NK-92 treated with Interleukin-12 subunit alpha and Interleukin-12 subunit beta, amount 100 ng/mL, for 24 hours (cell line): ENCODE data around the gene EEF1E1.
A peak's percentile ranks its signal among the peaks of the same experiment; 100 is the strongest.

Experiments used
- DNase-seq: peaks from one replicate; lab custom pipeline; 2025; lab: John Stamatoyannopoulos, UW

Gene EEF1E1

DNA sequence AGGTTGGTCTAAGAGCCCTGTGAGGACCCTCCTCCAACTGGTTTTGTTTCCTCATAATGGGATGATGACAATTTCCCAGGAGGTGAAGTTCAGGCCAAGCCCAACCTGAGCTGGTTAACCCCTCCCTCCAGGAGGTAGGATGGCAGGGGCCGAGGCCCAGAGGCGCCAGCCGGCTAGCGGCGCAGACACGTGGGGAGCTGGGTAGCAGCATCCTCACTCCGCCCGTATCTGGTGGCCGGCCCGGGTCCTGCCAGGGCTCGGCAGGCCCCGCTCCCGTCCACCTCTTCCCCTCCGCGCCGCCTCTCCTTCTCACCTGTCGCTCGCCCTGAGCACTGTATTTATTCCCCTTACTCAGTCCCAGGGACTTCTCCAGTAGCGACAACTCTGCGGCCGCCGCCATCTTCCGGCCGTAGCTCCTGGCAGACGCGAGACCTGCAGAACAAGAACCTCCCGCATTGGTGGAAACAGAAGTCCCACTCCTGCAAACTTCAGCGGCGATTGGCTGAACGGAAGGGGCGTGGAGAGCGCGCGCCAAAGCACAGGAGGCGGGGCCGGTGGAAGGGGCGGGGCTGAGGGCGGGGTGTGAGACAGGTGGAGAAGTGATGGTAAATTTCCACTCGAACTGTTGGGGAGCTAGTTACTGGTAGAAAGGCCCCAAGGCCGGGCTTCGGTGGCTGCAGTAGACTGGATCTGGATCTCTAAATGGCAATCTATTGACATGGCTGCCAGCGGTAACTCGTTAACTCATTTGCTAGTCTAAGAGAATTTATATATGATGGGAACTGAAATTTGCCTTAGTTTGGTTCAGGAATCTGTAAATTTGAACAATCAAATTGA lies at the start of gene EEF1E1:
TSS of gene EEF1E1 (minus strand) at position 427 of the 837 bp plus-strand sequence. CDS start at position 400, 27 bp downstream.
- DNase-seq = peak; percentile 91

DNA sequence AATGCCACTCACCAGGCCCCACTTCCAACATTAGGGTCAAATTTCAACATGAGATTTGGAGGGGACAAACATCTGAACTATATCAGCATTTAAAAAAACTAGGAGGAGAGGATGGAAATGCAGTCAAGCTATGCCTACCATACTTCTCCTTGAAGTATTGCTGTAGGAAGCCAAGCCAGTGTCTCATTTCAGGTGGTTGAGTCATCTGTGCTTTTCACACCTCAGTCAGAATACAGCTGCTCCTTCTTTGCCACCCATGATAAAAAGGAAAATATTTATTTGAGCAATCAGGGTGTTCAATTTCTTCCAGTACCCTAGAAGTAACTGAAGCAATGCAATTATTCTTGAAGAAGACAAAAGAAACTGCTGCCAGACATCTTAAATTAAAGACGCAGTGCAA lies 47.0 kb upstream of the EEF1E1 start:
- no peak for DNase-seq

DNA sequence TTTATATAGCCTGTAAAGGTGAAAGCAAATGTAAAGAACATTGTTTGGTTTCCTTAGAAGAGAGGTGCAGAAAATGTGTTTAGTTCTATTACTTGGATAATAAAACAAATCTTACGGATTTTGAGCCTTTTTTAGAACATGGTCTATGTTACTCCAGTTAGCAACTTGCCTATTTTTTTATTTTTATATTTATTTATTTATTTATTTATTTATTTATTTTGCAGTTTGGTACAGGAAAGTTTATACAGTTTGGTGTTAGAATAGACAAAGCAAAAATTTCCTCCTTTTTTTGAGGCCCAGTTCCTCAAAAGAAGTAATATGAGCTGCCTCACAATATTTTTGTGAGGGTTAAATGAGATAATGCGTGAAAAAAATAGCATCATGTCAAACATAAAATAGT lies 41.6 kb upstream of the EEF1E1 start:
- no peak for DNase-seq

DNA sequence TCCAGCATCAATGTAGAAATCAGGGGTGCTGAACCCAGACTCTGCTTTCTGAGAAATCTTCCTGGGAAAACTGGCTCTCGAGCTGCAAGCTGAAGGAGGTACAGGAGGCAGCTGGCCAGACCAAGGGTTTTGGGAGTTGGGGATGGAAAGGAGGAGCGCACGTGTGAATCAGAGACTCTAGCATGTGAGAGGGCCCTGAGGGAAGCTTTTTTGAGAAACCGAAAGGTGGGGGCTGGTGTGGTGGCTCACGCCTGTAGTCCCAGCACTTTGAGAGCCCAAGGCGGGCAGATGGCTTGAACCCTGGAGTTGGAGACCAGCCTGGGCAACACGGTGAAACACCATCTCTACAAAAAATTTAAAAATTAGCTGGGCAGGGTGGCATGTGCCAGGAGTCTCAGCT lies 37.1 kb upstream of the EEF1E1 start:
- DNase-seq = no peak

DNA sequence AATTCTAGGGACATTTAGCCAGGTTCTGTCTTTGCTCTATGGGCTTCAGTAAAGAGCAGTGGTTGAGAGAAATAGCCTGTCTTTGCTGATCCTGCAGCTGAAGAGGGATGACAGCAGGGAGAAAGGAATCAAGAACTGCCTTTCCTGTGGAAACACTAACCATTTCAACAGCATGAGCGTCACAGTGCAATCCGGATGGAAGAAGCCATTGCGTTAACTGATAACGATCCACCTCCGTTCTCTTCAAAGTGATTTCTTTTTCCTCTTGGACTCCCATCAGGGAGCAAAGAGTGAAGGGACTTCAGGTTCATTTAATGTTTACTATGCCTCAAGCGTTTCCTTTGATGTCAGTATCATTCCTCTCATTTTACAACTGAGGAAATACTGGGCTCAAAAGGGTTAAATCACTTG lies 35.2 kb upstream of the EEF1E1 start:
- no peak for DNase-seq

DNA sequence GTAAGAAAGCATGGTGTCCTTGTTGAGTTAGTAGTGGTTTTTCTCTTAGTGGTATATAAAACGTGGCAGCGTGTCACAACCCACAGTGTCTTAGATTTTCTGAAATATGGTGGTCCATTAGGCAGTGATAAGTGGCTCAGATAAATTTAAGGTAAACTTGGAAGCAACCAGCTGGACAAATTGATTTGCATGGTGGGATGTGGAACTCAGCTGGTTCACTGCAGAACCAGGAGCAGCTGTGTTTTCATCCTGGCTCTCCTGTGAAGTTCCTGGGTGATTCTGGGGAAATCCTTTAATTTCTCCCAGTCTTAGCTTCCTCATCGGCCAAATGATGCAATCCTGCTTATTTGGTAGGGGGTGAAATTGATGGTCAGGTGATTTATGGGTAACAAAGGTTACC lies 32.9 kb upstream of the EEF1E1 start:
- no peak for DNase-seq

DNA sequence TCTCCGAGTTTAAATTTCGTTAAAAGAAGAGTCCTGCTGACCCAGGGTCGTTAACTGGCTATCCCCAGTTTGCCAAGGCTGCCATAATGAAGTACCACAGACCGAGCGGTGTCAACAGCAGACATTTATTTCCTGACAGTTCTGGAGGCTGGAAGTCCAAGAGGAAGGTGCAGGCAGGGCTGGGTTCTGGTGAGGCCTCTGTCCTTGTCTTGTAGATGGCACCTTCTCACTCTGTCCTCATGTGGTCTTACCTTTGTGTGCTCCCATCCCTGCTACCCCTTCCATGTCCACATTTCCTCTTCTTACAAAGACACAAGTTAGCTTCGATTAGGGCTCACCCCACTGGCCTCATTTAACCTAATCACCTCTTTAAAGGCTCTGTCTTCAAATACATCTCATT lies 29.8 kb upstream of the EEF1E1 start:
- DNase-seq = no peak

- no peak for DNase-seq
Measured at GRCh38 chr6:8131265-8131897, 29.0 kb upstream of the EEF1E1 start.

DNA sequence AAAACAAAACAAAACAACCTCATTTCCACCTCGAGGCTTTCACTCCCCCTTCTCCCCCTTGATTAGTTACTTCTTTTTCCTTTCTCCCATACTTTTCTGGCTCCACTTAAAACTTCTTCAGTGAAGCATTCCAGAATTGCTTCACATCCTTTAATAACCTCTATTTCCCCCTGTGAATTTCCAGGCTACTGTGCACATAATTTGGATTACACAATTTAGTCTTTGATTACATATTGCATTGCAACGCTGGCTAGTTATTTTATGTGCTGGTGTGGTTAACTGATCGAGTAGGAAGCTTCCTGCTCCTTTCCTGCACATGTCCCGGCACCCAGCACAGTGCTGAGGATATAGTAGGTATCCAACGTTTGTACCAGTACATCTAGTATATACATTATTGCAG lies 28.1 kb upstream of the EEF1E1 start:
- no peak for DNase-seq

DNA sequence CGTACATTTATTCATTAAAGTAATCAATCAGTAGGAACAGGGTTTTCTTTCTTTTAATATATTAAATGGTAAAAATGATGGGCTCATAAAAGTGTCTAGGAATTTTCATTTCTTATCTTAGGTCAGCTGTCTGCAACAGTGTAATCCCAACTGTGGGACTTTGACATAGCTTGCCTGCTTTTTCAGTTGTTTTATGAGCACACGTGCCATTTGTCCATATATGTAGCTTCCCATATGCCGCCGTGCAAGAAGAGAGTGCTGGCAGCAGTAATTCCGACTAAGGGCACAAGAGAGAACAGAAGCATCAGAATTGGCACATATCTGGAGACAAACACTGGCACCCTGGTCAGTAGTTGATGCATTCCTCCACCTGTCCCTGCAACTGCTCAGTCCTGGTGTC lies 20.9 kb upstream of the EEF1E1 start:
- DNase-seq = no peak

DNA sequence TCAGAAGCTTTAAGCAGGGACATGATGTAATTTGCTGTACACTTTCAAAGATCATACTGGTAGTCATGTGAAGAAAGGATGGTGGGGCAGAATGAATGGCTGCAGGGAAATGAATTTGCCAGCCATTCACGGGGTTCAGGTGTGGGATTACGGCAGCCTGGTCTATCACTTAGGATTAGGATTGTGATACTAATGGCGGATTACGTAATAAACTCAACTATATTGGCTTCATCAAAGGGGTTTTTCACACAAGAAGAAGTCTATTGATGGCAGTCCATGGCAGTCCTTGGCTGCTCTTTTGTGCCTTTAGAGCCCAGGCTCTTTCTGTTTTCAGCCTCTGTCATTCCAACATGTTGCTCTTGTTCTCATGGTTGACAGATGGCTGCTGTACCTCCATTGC lies 12.6 kb upstream of the EEF1E1 start:
- DNase-seq = no peak

- DNase-seq = no peak
Measured at GRCh38 chr6:8113131-8113654, 10.8 kb upstream of the EEF1E1 start.

DNA sequence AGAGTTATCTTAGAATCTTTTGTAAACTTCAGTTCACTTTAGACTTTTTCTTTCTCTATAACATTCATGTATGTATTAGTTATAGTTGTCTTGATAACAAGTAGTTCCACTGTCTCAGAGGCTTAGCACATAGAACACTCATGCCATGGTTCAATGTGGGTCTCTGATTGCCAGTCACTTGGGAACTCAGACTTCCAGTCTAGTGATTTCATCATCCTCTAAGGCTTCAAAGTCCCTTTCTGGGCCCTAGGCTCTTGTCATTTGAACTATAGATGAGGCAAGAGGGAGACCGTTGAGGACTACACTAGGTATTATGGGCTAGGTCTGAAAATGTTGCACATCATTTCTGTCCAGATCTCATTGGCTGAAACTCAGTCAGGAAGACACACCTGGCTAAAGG lies 8.4 kb upstream of the EEF1E1 start:
- no peak for DNase-seq

DNA sequence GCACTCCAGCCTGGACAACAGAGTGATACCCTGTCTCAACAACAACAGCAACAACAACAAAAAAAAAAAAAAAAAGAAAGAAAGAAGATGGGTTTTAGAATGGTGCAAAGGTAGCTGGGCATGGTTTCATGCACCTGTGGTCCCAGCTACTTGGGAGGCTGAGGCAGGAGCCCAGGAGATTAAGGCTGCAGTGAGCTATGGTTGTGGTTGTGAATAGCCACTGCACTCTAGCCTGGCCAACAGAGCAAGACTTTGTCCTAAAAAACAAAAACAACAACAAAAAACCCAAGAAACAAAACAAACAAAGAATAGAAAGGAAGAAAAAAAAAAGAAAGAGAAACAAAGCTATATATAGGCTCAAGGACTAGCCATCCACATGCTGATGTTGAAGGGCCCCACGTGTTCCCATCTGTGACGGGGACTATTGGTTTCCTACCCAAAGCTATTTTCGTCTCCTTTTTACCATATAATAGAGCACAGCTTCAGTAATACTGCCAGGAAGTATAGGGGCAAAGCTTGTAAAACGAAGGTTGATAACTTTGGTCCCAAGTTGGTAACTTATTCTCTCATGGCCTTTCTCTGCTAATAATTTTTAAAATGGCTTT lies 7.9 kb upstream of the EEF1E1 start:
- no peak for DNase-seq

DNA sequence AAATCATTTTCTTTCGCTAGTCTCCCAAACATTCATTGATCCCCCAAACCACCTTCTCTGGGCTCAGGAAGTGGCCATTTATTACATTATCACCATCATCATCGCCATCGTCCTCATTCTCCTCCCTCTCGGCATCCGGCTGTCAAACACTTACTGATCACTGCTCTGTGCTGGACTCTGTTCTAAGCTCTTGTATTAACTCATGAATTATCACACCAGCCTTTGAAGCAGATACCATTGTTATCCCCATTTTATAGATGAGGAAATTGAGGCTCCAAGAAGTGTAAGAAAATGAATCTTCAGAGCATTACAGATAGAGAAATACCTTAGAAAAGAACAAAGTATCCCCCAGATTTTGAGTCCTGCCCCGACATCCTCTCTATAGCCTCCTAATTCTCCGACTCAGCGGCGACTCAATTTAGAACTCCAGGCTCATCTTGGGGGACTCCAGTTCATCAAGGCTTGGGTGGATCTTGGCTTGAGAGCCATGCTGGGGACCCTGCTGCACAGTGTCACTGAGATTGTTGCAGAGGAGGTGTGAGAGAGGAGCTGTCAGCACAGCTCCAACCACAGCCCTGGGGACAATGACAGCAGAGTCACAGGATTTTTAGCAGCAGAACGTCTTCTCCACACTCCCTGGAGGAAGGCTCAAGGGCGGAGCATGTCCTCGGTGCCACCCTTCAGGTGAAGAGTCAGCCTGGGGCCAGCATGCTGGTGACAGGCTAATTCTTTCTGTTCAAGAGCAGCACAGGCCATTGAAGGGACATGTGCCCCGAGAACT lies 6.6 kb upstream of the EEF1E1 start:
- no peak for DNase-seq

GRCh38 chr6:8108031-8108660 lies 5.8 kb upstream of the EEF1E1 start:
- no peak for DNase-seq

GRCh38 chr6:8105791-8106190 lies 3.4 kb upstream of the EEF1E1 start:
- no peak for DNase-seq

GRCh38 chr6:8103726-8104125 lies 1.4 kb upstream of the EEF1E1 start:
- no peak for DNase-seq

GRCh38 chr6:8100159-8100854 lies 2.0 kb downstream of the EEF1E1 start:
- no peak for DNase-seq

DNA sequence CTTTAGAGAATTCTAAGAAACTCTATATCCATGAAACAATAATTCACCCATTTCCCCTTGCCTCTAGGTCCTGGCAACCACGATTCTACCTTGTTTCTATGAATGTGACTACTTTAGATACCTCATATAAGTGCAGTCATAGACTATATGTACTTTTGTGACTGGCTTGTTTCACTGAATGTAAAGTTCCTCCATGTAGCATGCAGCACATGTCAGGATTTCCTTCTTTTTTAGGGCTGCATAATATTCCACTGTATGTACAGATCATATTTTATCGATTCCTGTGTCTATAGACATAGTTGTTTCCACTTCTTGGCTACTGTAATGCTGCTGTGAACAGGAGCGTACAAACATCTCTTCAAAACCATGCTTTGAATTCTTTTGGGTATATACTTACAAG lies 11.7 kb downstream of the EEF1E1 start:
- no peak for DNase-seq

- DNase-seq = no peak
Measured at GRCh38 chr6:8088886-8089285, 13.5 kb downstream of the EEF1E1 start.
